Cerebellar cortex (tissue), 1 donor: ENCODE data around the gene FMN1.
"Not testable (repeated sequence)": the region's sequence is repeated elsewhere in the genome, so short reads cannot be mapped to it uniquely, and the experiment has no call there.

Experiments used
- DNase-seq: peaks from one replicate; pipeline ENCODE4 v3.0.0-alpha.2; 2015; ENCODE audit warnings: low spot score

The FMN1 gene

GRCh38 chr15:32966512-32966911, 228.0 kb downstream of the FMN1 start:
- no peak for DNase-seq

- no peak for DNase-seq
Measured at GRCh38 chr15:32965897-32966296, 228.6 kb downstream of the FMN1 start.

GRCh38 chr15:32959077-32959476, 235.4 kb downstream of the FMN1 start:
- no peak for DNase-seq

- DNase-seq = no peak
Measured at GRCh38 chr15:32957219-32957618, 237.3 kb downstream of the FMN1 start.

GRCh38 chr15:32956711-32957110, 237.8 kb downstream of the FMN1 start:
- DNase-seq = no peak

GRCh38 chr15:32956006-32956405, 238.5 kb downstream of the FMN1 start:
- DNase-seq = peak; percentile 9

- no peak for DNase-seq
Measured at GRCh38 chr15:32953533-32953910, 241.0 kb downstream of the FMN1 start.

GRCh38 chr15:32952901-32953532, 241.5 kb downstream of the FMN1 start:
- no peak for DNase-seq

- no peak for DNase-seq
Measured at GRCh38 chr15:32951736-32952464, 242.6 kb downstream of the FMN1 start.

- not testable (repeated sequence) for DNase-seq
Measured at GRCh38 chr15:32950051-32950450, 244.5 kb downstream of the FMN1 start.

GRCh38 chr15:32946210-32946609, 248.3 kb downstream of the FMN1 start:
- no peak for DNase-seq

GRCh38 chr15:32944431-32944830, 250.1 kb downstream of the FMN1 start:
- no peak for DNase-seq

GRCh38 chr15:32943711-32944110, 250.8 kb downstream of the FMN1 start:
- DNase-seq = no peak

GRCh38 chr15:32942401-32942841, 252.1 kb downstream of the FMN1 start:
- DNase-seq = no peak

- DNase-seq = no peak
Measured at GRCh38 chr15:32941823-32942222, 252.7 kb downstream of the FMN1 start.

GRCh38 chr15:32936976-32937375, 257.5 kb downstream of the FMN1 start:
- DNase-seq = no peak

- peak; percentile 3 for DNase-seq
Measured at GRCh38 chr15:32936283-32936918, 258.1 kb downstream of the FMN1 start.

- DNase-seq = no peak
Measured at GRCh38 chr15:32935139-32935538, 259.4 kb downstream of the FMN1 start.

- no peak for DNase-seq
Measured at GRCh38 chr15:32933236-32933635, 261.3 kb downstream of the FMN1 start.

- DNase-seq = no peak
Measured at GRCh38 chr15:32928876-32929275, 265.6 kb downstream of the FMN1 start.

GRCh38 chr15:32927124-32927523, 267.4 kb downstream of the FMN1 start:
- no peak for DNase-seq

- DNase-seq = no peak
Measured at GRCh38 chr15:32923176-32923575, 271.3 kb downstream of the FMN1 start.

GRCh38 chr15:32922541-32922940, 272.0 kb downstream of the FMN1 start:
- no peak for DNase-seq
